Type B pancreatic cell (in vitro differentiated cells): ENCODE results near the gene PDLIM5. TPM values are rescaled to one million over a fixed set of nuclear protein-coding genes. Genes with fewer than 3 reads are reported as not detected.

Experiments
- DNase-seq: peaks from one replicate; pipeline ENCODE4 v3.0.0; 2021; ENCODE audit warnings: mixed read lengths; ENCODE audit not compliant: unreplicated experiment; ENCODE audit errors: extremely low spot score
- H3K27ac Mint-ChIP-seq: 2 replicates; pipeline ENCODE4 v1.8.0; 2021; ENCODE audit warnings: mild to moderate bottlenecking, mixed read lengths
- H3K27me3 Mint-ChIP-seq: 2 replicates; pipeline ENCODE4 v1.8.0; 2021; ENCODE audit warnings: mixed read lengths
- H3K36me3 Mint-ChIP-seq: 2 replicates; pipeline ENCODE4 v1.8.0; 2021; ENCODE audit warnings: mixed read lengths
- H3K4me1 Mint-ChIP-seq: one replicate; pipeline ENCODE4 v1.8.0; 2021; ENCODE audit warnings: mixed read lengths; ENCODE audit not compliant: unreplicated experiment
- H3K4me3 Mint-ChIP-seq: 2 replicates; pipeline ENCODE4 v1.8.0; 2021; ENCODE audit warnings: mild to moderate bottlenecking, mixed read lengths
- H3K9me3 Mint-ChIP-seq: 2 replicates; pipeline ENCODE4 v1.8.0; 2021; ENCODE audit warnings: mixed read lengths
- total RNA-seq: library from RNA; stranded (reverse); gene quantifications from 2 replicates; pipeline ENCODE4 v1.2.1, GENCODE V29; 2021; ENCODE audit warnings: low replicate concordance
- TF ChIP-seq, protein P1 (sequence below): fragments of 200-600 bp; sonication (generic); conservative IDR thresholded peaks from 2 replicates; pipeline ENCODE4 v1.5.0; 2021; ENCODE audit warnings: antibody characterized with exemption, mild to moderate bottlenecking

Gene PDLIM5
- total RNA-seq, 1 donor from 2014 or later: 76.7 TPM

DNA sequence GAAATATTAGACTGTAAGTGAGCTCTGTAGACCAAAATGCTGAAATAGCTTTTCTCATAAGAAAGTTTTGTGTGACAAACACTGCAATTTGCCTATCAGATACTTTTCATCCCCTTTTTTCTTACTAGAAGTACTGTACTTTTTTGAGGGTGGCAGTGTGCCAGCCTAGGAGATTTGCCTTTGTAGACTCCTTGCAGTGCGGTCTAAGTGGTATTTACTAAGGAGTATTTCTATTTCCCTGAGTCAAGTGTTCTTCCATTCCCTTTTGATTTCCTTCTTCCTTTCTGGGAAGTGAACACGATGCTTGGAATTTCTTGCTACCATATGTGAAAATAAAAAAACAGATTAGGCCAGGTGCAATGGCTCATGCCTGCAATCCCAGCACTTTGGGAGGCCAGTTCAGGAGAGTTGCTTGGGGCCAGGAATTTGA lies 34.6 kb downstream of the PDLIM5 start:
- H3K9me3 Mint-ChIP-seq: no peaks in the 10 kb centered on the region
- DNase-seq: no peak
- no peak overlapping the region for H3K27ac Mint-ChIP-seq
- H3K4me1 Mint-ChIP-seq: peaks cover 7% of the 10 kb centered on the region
- peaks cover 6% of the 10 kb centered on the region for H3K36me3 Mint-ChIP-seq
- H3K27me3 Mint-ChIP-seq: no peaks in the 10 kb centered on the region
- TF ChIP-seq, protein P1, sequence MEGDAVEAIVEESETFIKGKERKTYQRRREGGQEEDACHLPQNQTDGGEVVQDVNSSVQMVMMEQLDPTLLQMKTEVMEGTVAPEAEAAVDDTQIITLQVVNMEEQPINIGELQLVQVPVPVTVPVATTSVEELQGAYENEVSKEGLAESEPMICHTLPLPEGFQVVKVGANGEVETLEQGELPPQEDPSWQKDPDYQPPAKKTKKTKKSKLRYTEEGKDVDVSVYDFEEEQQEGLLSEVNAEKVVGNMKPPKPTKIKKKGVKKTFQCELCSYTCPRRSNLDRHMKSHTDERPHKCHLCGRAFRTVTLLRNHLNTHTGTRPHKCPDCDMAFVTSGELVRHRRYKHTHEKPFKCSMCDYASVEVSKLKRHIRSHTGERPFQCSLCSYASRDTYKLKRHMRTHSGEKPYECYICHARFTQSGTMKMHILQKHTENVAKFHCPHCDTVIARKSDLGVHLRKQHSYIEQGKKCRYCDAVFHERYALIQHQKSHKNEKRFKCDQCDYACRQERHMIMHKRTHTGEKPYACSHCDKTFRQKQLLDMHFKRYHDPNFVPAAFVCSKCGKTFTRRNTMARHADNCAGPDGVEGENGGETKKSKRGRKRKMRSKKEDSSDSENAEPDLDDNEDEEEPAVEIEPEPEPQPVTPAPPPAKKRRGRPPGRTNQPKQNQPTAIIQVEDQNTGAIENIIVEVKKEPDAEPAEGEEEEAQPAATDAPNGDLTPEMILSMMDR: no peak
- no peak overlapping the region for H3K4me3 Mint-ChIP-seq

GRCh38 chr4:94488670-94489069 lies 36.9 kb downstream of the PDLIM5 start:
- TF ChIP-seq, protein P1: no peak
- peaks cover 7% of the 10 kb centered on the region for H3K4me1 Mint-ChIP-seq
- H3K27me3 Mint-ChIP-seq: no peaks in the 10 kb centered on the region
- no peaks in the 10 kb centered on the region for H3K9me3 Mint-ChIP-seq
- H3K27ac Mint-ChIP-seq: peak overlapping the region; percentile 53
- peaks cover 6% of the 10 kb centered on the region for H3K36me3 Mint-ChIP-seq
- no peak for DNase-seq
- H3K4me3 Mint-ChIP-seq: no peak overlapping the region

GRCh38 chr4:94489098-94489497 lies 37.4 kb downstream of the PDLIM5 start:
- peak overlapping the region; percentile 53 for H3K27ac Mint-ChIP-seq
- H3K27me3 Mint-ChIP-seq: no peaks in the 10 kb centered on the region
- TF ChIP-seq, protein P1: no peak
- H3K9me3 Mint-ChIP-seq: no peaks in the 10 kb centered on the region
- no peak overlapping the region for H3K4me3 Mint-ChIP-seq
- DNase-seq: no peak
- H3K36me3 Mint-ChIP-seq: peaks cover 6% of the 10 kb centered on the region
- H3K4me1 Mint-ChIP-seq: peaks cover 7% of the 10 kb centered on the region

DNA sequence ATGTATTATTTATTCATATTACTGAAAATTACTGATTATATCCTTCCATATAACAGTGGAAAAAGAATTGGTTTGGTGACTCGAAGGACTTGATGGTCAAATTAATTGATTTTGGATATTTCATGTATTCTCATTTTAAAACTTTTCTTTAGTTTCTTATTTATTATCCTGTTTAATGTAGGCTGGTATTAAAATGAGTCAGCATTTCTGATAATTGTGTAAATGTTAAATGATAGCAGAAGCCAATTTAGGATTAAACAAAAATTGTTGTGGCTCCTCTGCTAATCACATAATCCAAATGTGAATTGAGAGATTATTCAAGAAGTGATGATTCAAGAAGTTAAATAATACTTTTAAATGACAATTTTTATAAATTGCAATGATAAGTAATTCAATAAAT lies 38.7 kb downstream of the PDLIM5 start:
- no peaks in the 10 kb centered on the region for H3K27me3 Mint-ChIP-seq
- DNase-seq: no peak

DNA sequence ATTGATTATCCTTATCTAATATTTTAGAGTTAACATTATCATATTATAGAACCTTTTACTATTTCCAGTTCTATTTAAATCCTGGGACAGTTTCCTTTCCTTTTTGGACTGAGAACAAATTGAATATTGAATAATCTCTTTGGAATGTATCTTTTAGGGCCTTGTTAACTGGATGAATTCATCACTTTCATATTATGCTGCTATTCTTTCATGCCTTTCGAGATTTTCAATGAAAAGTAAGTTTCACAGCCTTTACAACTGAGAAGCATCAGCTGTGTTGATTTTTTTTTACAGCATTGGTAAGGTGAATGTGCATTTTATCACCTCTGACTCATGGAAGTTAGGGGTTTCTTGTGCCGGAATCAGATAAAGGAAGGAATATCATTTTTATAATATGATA lies 39.6 kb downstream of the PDLIM5 start:
- Mint-ChIP-seq H3K4me1 (peaks cover 7% of the 10 kb centered on the region), H3K27ac (no peak overlapping the region), H3K36me3 (peaks cover 3% of the 10 kb centered on the region), H3K4me3 (no peak overlapping the region), H3K9me3 (no peaks in the 10 kb centered on the region), H3K27me3 (no peaks in the 10 kb centered on the region)
- TF ChIP-seq, protein P1: no peak
- no peak for DNase-seq

More for the DNA sequence above, 38.7 kb downstream of the PDLIM5 start:
- Mint-ChIP-seq H3K36me3 (peaks cover 1% of the 10 kb centered on the region), H3K9me3 (no peaks in the 10 kb centered on the region), H3K4me3 (no peak overlapping the region), H3K27ac (no peak overlapping the region), H3K4me1 (peaks cover 7% of the 10 kb centered on the region)
- TF ChIP-seq, protein P1: no peak

DNA sequence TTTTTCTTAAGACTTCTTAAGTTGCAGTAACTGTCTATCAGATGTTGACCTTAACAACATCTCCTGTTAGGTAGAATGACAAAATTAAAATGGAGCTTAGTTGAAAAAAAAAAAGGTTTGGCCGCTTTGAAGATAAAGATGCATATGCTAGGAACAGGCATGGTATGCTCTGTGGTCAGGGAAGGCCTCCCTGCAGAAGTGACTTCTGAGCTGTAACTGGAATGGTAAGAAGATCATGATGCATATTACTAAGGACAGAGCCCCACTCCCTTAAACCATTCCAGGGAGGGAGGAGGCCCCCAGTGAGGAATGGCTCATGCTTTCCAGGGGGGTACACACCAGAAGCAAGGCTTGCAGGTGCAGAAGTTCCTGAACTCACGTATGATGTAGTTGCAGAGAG lies 43.7 kb downstream of the PDLIM5 start:
- DNase-seq: no peak
- TF ChIP-seq, protein P1: no peak
- no peak overlapping the region for H3K4me3 Mint-ChIP-seq
- peaks cover 3% of the 10 kb centered on the region for H3K36me3 Mint-ChIP-seq
- H3K27ac Mint-ChIP-seq: no peak overlapping the region
- H3K9me3 Mint-ChIP-seq: no peaks in the 10 kb centered on the region
- H3K4me1 Mint-ChIP-seq: no peaks in the 10 kb centered on the region
- no peaks in the 10 kb centered on the region for H3K27me3 Mint-ChIP-seq
